ENCODE data around the gene NFS1.

The NFS1 gene

GRCh38 chr20:35653893-35654292 is 45.3 kb downstream of the NFS1 start:
- no peak overlapping the region for H3K4me3 ChIP-seq (ENCODE audit: extremely low read depth, insufficient read depth, low read length, poor library complexity, severe bottlenecking)
- no peaks in the 10 kb centered on the region for H3K9me3 ChIP-seq (ENCODE audit: control insufficient read depth, low read length)
- no peaks in the 10 kb centered on the region for H3K4me1 ChIP-seq (ENCODE audit: control insufficient read depth, insufficient read depth, low read length, poor library complexity, severe bottlenecking)
- H3K27ac ChIP-seq (ENCODE audit: low read depth, low read length, severe bottlenecking), result no peak overlapping the region
- H3K36me3 ChIP-seq (ENCODE audit: control insufficient read depth, insufficient read depth, low read length), result peaks cover 69% of the 10 kb centered on the region
- WGBS, 2 experiments (ENCODE audit: insufficient coverage in 2 of 2), result 96 to 98% methylated on average over 3 to 4 of the region's 4 CpGs

GRCh38 chr20:35653430-35653734 is 45.8 kb downstream of the NFS1 start:
- 100% methylated on average over 2 to 3 of the region's 3 CpGs for WGBS, 2 experiments (ENCODE audit: insufficient coverage in 2 of 2)
- peaks cover 71% of the 10 kb centered on the region for H3K36me3 ChIP-seq (ENCODE audit: control insufficient read depth, insufficient read depth, low read length)
- no peaks in the 10 kb centered on the region for H3K4me1 ChIP-seq (ENCODE audit: control insufficient read depth, insufficient read depth, low read length, poor library complexity, severe bottlenecking)
- no peaks in the 10 kb centered on the region for H3K9me3 ChIP-seq (ENCODE audit: control insufficient read depth, low read length)
- no peak overlapping the region for H3K27ac ChIP-seq (ENCODE audit: low read depth, low read length, severe bottlenecking)
- H3K4me3 ChIP-seq (ENCODE audit: extremely low read depth, insufficient read depth, low read length, poor library complexity, severe bottlenecking), result no peak overlapping the region

- Histone ChIP-seq H3K4me1 (ENCODE audit: control insufficient read depth, insufficient read depth, low read length, poor library complexity, severe bottlenecking) (no peaks in the 10 kb centered on the region), H3K36me3 (ENCODE audit: control insufficient read depth, insufficient read depth, low read length) (peaks cover 74% of the 10 kb centered on the region), H3K9me3 (ENCODE audit: control insufficient read depth, low read length) (no peaks in the 10 kb centered on the region), H3K27ac (ENCODE audit: low read depth, low read length, severe bottlenecking) (no peak overlapping the region), H3K4me3 (ENCODE audit: extremely low read depth, insufficient read depth, low read length, poor library complexity, severe bottlenecking) (no peak overlapping the region)
- 98% methylated on average over 11 to 13 of the region's 13 CpGs for WGBS, 2 experiments (ENCODE audit: insufficient coverage in 2 of 2)
Observed at GRCh38 chr20:35652641-35653429, 46.3 kb downstream of the NFS1 start.

DNA sequence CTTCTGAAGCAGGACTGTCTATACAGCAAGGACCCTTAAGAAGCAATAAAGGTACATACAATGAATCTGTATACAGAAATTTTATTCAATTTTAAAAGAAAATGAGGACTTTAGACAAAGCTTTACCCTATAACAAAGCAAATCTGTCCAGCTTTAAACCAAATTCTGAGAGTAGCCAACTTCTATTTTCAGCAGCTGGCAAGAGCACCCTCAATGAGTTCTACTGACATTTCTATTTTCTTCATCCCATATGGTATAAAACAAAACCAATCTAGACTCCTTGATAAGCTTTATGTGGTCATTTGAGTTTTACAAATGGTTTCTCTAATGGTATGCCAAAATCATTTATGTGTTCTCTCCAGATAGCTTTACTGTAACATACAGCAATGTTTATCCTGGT is 47.2 kb downstream of the NFS1 start:
- no peaks in the 10 kb centered on the region for H3K4me1 ChIP-seq (ENCODE audit: control insufficient read depth, insufficient read depth, low read length, poor library complexity, severe bottlenecking)
- H3K9me3 ChIP-seq (ENCODE audit: control insufficient read depth, low read length), result no peaks in the 10 kb centered on the region
- H3K27ac ChIP-seq (ENCODE audit: low read depth, low read length, severe bottlenecking), result no peak overlapping the region
- H3K36me3 ChIP-seq (ENCODE audit: control insufficient read depth, insufficient read depth, low read length), result peaks cover 73% of the 10 kb centered on the region
- no peak overlapping the region for H3K4me3 ChIP-seq (ENCODE audit: extremely low read depth, insufficient read depth, low read length, poor library complexity, severe bottlenecking)

DNA sequence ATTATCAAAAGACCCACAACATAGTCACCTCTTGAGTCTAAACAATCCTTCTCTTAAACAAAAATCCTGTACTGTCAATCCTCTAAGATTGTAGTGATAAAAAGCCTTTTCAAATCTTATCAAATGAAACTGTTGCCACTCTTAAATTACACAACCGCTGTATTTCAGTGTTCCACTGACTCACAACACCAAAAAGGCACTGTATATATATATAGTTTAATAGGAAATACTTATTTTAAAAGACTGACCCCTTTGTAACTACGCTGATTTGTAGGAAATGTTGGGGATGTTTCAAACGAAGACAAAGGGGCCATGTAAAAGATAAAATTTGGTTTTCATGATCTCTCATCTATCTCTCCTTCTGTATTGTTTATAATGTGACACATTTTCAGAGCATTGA is 48.5 kb downstream of the NFS1 start:
- no peaks in the 10 kb centered on the region for H3K9me3 ChIP-seq (ENCODE audit: control insufficient read depth, low read length)
- no peaks in the 10 kb centered on the region for H3K4me1 ChIP-seq (ENCODE audit: control insufficient read depth, insufficient read depth, low read length, poor library complexity, severe bottlenecking)
- no peak overlapping the region for H3K4me3 ChIP-seq (ENCODE audit: extremely low read depth, insufficient read depth, low read length, poor library complexity, severe bottlenecking)
- WGBS, 2 experiments (ENCODE audit: insufficient coverage in 2 of 2), result no CpG with 5 or more reads among the region's 3 CpGs
- peaks cover 64% of the 10 kb centered on the region for H3K36me3 ChIP-seq (ENCODE audit: control insufficient read depth, insufficient read depth, low read length)
- H3K27ac ChIP-seq (ENCODE audit: low read depth, low read length, severe bottlenecking), result no peak overlapping the region

- no peaks in the 10 kb centered on the region for H3K4me1 ChIP-seq (ENCODE audit: control insufficient read depth, insufficient read depth, low read length, poor library complexity, severe bottlenecking)
- no peak overlapping the region for H3K4me3 ChIP-seq (ENCODE audit: extremely low read depth, insufficient read depth, low read length, poor library complexity, severe bottlenecking)
- H3K27ac ChIP-seq (ENCODE audit: low read depth, low read length, severe bottlenecking), result no peak overlapping the region
- peaks cover 48% of the 10 kb centered on the region for H3K36me3 ChIP-seq (ENCODE audit: control insufficient read depth, insufficient read depth, low read length)
- no peaks in the 10 kb centered on the region for H3K9me3 ChIP-seq (ENCODE audit: control insufficient read depth, low read length)
Observed at GRCh38 chr20:35648836-35649235, 50.3 kb downstream of the NFS1 start.

GRCh38 chr20:35644806-35645205 is 54.3 kb downstream of the NFS1 start:
- no peak overlapping the region for H3K4me3 ChIP-seq (ENCODE audit: extremely low read depth, insufficient read depth, low read length, poor library complexity, severe bottlenecking)
- no peaks in the 10 kb centered on the region for H3K4me1 ChIP-seq (ENCODE audit: control insufficient read depth, insufficient read depth, low read length, poor library complexity, severe bottlenecking)
- H3K36me3 ChIP-seq (ENCODE audit: control insufficient read depth, insufficient read depth, low read length), result peaks cover 24% of the 10 kb centered on the region
- H3K27ac ChIP-seq (ENCODE audit: low read depth, low read length, severe bottlenecking), result no peak overlapping the region
- WGBS, 2 experiments (ENCODE audit: insufficient coverage in 2 of 2), result 100% methylated on average over 1 of the region's 2 CpGs
- no peaks in the 10 kb centered on the region for H3K9me3 ChIP-seq (ENCODE audit: control insufficient read depth, low read length)

GRCh38 chr20:35643045-35643444 is 56.1 kb downstream of the NFS1 start:
- Histone ChIP-seq H3K4me1 (ENCODE audit: control insufficient read depth, insufficient read depth, low read length, poor library complexity, severe bottlenecking) (no peaks in the 10 kb centered on the region), H3K9me3 (ENCODE audit: control insufficient read depth, low read length) (no peaks in the 10 kb centered on the region), H3K4me3 (ENCODE audit: extremely low read depth, insufficient read depth, low read length, poor library complexity, severe bottlenecking) (no peak overlapping the region), H3K36me3 (ENCODE audit: control insufficient read depth, insufficient read depth, low read length) (peaks cover 11% of the 10 kb centered on the region), H3K27ac (ENCODE audit: low read depth, low read length, severe bottlenecking) (no peak overlapping the region)
- 91 to 100% methylated on average over 5 of the region's 7 CpGs for WGBS, 2 experiments (ENCODE audit: insufficient coverage in 2 of 2)

DNA sequence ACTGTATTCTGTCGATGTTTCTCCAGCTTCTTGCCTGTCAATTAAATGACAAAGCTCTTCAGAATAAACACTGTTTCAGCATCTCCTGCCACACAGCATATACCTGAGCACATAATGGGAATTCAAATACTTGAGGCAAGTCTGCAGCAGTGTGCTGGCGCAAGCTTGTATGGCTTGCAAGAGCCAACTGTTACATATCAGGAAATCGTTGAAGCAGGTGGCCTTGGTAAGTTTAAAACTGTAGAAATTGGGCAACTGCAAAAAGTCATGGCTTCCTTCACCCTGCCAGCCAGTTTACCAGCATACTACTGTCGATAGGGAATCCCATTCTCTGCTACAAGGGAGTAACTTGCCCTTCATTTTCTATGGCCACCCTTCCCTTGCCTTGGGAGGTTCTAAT is 57.4 kb downstream of the NFS1 start:
- 88 to 100% methylated on average over 3 to 4 of the region's 4 CpGs for WGBS, 2 experiments (ENCODE audit: insufficient coverage in 2 of 2)
- Histone ChIP-seq H3K27ac (ENCODE audit: low read depth, low read length, severe bottlenecking) (no peak overlapping the region), H3K4me3 (ENCODE audit: extremely low read depth, insufficient read depth, low read length, poor library complexity, severe bottlenecking) (no peak overlapping the region), H3K4me1 (ENCODE audit: control insufficient read depth, insufficient read depth, low read length, poor library complexity, severe bottlenecking) (no peaks in the 10 kb centered on the region), H3K9me3 (ENCODE audit: control insufficient read depth, low read length) (no peaks in the 10 kb centered on the region), H3K36me3 (ENCODE audit: control insufficient read depth, insufficient read depth, low read length) (peaks cover 4% of the 10 kb centered on the region)

GRCh38 chr20:35640724-35641123 is 58.4 kb downstream of the NFS1 start:
- H3K9me3 ChIP-seq (ENCODE audit: control insufficient read depth, low read length), result no peaks in the 10 kb centered on the region
- no peak overlapping the region for H3K4me3 ChIP-seq (ENCODE audit: extremely low read depth, insufficient read depth, low read length, poor library complexity, severe bottlenecking)
- no peak overlapping the region for H3K27ac ChIP-seq (ENCODE audit: low read depth, low read length, severe bottlenecking)
- H3K4me1 ChIP-seq (ENCODE audit: control insufficient read depth, insufficient read depth, low read length, poor library complexity, severe bottlenecking), result no peaks in the 10 kb centered on the region
- H3K36me3 ChIP-seq (ENCODE audit: control insufficient read depth, insufficient read depth, low read length), result peaks cover 4% of the 10 kb centered on the region
- WGBS, 2 experiments (ENCODE audit: insufficient coverage in 2 of 2), result 77 to 81% methylated on average over 2 to 3 of the region's 3 CpGs

- Histone ChIP-seq H3K4me1 (ENCODE audit: control insufficient read depth, insufficient read depth, low read length, poor library complexity, severe bottlenecking) (no peaks in the 10 kb centered on the region), H3K27ac (ENCODE audit: low read depth, low read length, severe bottlenecking) (no peak overlapping the region), H3K4me3 (ENCODE audit: extremely low read depth, insufficient read depth, low read length, poor library complexity, severe bottlenecking) (no peak overlapping the region), H3K36me3 (ENCODE audit: control insufficient read depth, insufficient read depth, low read length) (peaks cover 4% of the 10 kb centered on the region), H3K9me3 (ENCODE audit: control insufficient read depth, low read length) (no peaks in the 10 kb centered on the region)
- 80% methylated on average over 1 of the region's 2 CpGs; no CpG with 5 or more reads in 1 of the 2 experiments for WGBS, 2 experiments (ENCODE audit: insufficient coverage in 2 of 2)
Observed at GRCh38 chr20:35638751-35639150, 60.4 kb downstream of the NFS1 start.
